ENCODE measurements around the gene GMFB.

GMFB gene

GRCh38 chr14:54425068-54425467 is 63.7 kb downstream of the GMFB start:
- no peak for DNase-seq
